Mesendoderm (in vitro differentiated cells): ENCODE data around the gene HYLS1.

Experiments used
- DNase-seq: peaks from one replicate; pipeline ENCODE4 v3.0.0; 2013
- H2AK5ac ChIP-seq: 2 replicates; pipeline ENCODE4 v1.6.1; 2013; ENCODE audit warnings: low read length, inconsistent platforms
- H2BK120ac ChIP-seq: 2 replicates; pipeline ENCODE4 v1.6.1; 2013; ENCODE audit warnings: low read depth, mild to moderate bottlenecking, low read length, moderate library complexity, mixed read lengths
- H2BK15ac ChIP-seq: replicated peaks from 2 replicates; pipeline ENCODE4 v1.6.1; 2013; ENCODE audit warnings: low read depth, mild to moderate bottlenecking, moderate library complexity
- H2BK5ac ChIP-seq: 2 replicates; pipeline ENCODE4 v1.6.1; 2013; ENCODE audit warnings: low read length, inconsistent platforms
- H3K18ac ChIP-seq: 2 replicates; pipeline ENCODE4 v1.6.1; 2013; ENCODE audit warnings: mild to moderate bottlenecking, low read length, mixed read lengths
- H3K23ac ChIP-seq: one replicate; pipeline ENCODE4 v1.6.1; 2013; ENCODE audit warnings: low read length
- H3K27ac ChIP-seq: 2 replicates; pipeline ENCODE4 v1.5.1; 2013; ENCODE audit warnings: low read depth, mild to moderate bottlenecking, inconsistent platforms, low read length, moderate library complexity
- H3K27me3 ChIP-seq: 2 replicates; pipeline ENCODE4 v1.6.1; 2013; ENCODE audit warnings: low read length, control low read depth, mild to moderate bottlenecking, inconsistent platforms; ENCODE audit not compliant: insufficient read depth, poor library complexity
- H3K36me3 ChIP-seq: 2 replicates; pipeline ENCODE4 v1.6.1; 2013; ENCODE audit warnings: low read length, inconsistent platforms; ENCODE audit not compliant: control insufficient read depth, insufficient read depth
- H3K4ac ChIP-seq: one replicate; pipeline ENCODE4 v1.6.1; 2013; ENCODE audit warnings: low read depth, mild to moderate bottlenecking, low read length, moderate library complexity
- H3K4me1 ChIP-seq: 2 replicates; pipeline ENCODE4 v1.6.1; 2013; ENCODE audit warnings: low read depth, low read length, inconsistent platforms; ENCODE audit not compliant: control insufficient read depth
- H3K4me2 ChIP-seq: 2 replicates; pipeline ENCODE4 v1.6.1; 2013; ENCODE audit warnings: low read length
- H3K4me3 ChIP-seq: 2 replicates; pipeline ENCODE4 v1.5.1; 2013; ENCODE audit warnings: mild to moderate bottlenecking, low read length
- H3K56ac ChIP-seq: one replicate; pipeline ENCODE4 v1.6.1; 2013; ENCODE audit warnings: low read length
- H3K79me1 ChIP-seq: 2 replicates; pipeline ENCODE4 v1.6.1; 2013; ENCODE audit warnings: low read length, inconsistent platforms
- H3K79me2 ChIP-seq: 2 replicates; pipeline ENCODE4 v1.6.1; 2013; ENCODE audit warnings: mild to moderate bottlenecking, low read length; ENCODE audit not compliant: control insufficient read depth, insufficient read depth
- H3K9ac ChIP-seq: 2 replicates; pipeline ENCODE4 v1.6.1; 2013; ENCODE audit warnings: low read length, inconsistent platforms
- H4K5ac ChIP-seq: one replicate; pipeline ENCODE4 v1.6.1; 2013; ENCODE audit warnings: low read length
- H4K8ac ChIP-seq: one replicate; pipeline ENCODE4 v1.6.1; 2013; ENCODE audit warnings: low read depth, mild to moderate bottlenecking, control low read depth, low read length, moderate library complexity
- WGBS: extraction: QIAGEN DNeasy Blood & Tissue Kit; methylation state at CpG from one replicate; pipeline ENCODE4 v1.1.7; 2013; ENCODE audit warnings: low lambda C conversion rate, missing lambda C conversion rate; ENCODE audit not compliant: insufficient coverage; ENCODE audit errors: extremely low coverage; 5-methylcytosine and 5-hydroxymethylcytosine counted together

HYLS1 gene

DNA sequence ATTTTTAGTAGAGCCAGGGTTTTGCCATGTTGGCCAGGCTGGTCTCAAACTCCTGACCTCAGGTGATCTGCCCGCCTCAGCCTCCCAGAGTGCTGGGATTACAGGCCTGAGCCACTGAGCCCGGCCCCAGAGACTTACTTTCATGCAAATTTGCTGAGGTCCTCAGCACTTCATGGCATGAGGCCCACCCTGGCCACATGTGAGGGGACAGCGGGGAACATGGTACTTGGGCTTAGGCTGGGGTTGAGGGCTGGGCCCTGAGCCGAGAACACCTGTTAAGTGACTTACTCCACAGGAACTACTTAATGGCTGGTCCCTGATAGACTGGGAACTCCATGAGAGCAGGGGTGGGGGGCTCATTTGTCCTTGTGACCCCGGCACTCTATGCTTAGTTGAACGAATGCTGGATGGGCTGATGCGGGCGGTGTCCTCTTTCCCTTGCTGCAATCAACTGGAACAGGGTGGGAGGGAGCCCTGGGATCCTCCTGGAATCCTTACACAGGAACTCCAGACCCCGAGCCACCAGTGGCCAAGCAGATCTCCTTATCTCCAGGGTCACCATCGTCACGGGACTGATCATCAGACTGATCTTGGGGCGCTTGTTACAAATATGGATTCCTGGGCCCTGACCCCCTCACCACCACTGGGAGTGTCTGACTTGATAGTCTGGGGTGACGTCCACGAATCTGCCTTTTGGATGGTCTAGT, 59.4 kb downstream of the HYLS1 start:
- no CpG with 5 or more reads among the region's 14 CpGs for WGBS
- no peak overlapping the region for H2BK15ac ChIP-seq
- no peak overlapping the region for H3K9ac ChIP-seq
- H2AK5ac ChIP-seq, result no peak overlapping the region
- H3K18ac ChIP-seq, result no peak overlapping the region
- H3K27ac ChIP-seq, result no peak overlapping the region
- no peak overlapping the region for H3K56ac ChIP-seq
- peaks cover under 1% of the 10 kb centered on the region for H3K4me1 ChIP-seq
- no peaks in the 10 kb centered on the region for H3K36me3 ChIP-seq
- H4K8ac ChIP-seq, result no peak overlapping the region
- H3K23ac ChIP-seq, result no peak overlapping the region
- H2BK5ac ChIP-seq, result no peak overlapping the region
- H3K79me2 ChIP-seq, result no peaks in the 10 kb centered on the region
- H3K79me1 ChIP-seq, result no peaks in the 10 kb centered on the region
- H4K5ac ChIP-seq, result no peak overlapping the region
- H3K4me3 ChIP-seq, result no peak overlapping the region
- H3K4ac ChIP-seq, result no peak overlapping the region
- no peak for DNase-seq
- no peak overlapping the region for H3K4me2 ChIP-seq
- no peak overlapping the region for H2BK120ac ChIP-seq
- no peaks in the 10 kb centered on the region for H3K27me3 ChIP-seq

DNA sequence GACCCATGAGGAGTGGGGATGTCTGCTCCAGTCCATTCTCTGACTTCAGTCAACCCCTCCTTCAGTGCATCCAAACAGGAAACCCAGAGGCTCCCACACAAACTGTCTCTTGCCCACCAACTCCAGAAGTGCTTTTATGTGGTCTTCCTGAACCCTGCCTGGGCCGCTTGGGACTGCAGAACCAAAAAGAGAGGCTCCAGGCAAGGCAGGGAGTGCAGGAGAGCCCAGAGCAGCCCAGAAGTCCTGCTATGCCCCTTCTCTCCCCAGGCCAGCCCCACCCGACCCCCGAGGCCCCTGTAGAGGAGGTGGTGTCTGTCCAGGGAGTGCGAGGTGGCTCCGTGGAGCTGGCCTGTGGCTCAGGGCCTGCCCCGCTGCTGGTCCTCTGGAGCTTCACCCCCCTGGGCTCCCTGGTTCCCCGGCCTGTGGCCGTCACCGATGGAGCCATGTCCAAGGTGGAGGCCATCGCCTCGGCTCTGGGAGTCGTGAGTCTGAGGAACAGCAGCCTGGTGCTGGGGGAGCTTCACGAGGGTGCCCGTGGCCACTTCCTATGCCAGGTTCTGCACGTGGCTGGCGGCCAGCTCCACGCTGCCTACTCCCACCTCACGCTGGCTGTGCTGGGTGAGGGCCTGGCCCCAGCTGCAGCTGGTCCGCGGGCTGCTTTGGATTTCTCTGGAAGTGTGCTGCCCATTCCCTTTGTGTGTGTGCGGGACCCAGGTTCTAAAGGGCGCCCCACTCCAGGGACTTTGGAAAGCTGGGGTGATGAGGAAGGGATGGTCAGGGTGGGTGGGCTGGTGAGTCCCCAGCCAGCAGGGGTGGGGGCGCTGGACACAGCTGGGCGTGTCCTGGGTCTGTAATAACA, 60.2 kb downstream of the HYLS1 start:
- H3K23ac ChIP-seq, result no peak overlapping the region
- no peaks in the 10 kb centered on the region for H3K4me1 ChIP-seq
- no peak overlapping the region for H3K4me3 ChIP-seq
- no peaks in the 10 kb centered on the region for H3K79me2 ChIP-seq
- no peak overlapping the region for H3K4ac ChIP-seq
- H3K9ac ChIP-seq, result no peak overlapping the region
- H4K5ac ChIP-seq, result no peak overlapping the region
- DNase-seq, result no peak
- no peak overlapping the region for H3K18ac ChIP-seq
- no peak overlapping the region for H2AK5ac ChIP-seq
- H2BK5ac ChIP-seq, result no peak overlapping the region
- H2BK15ac ChIP-seq, result no peak overlapping the region
- H4K8ac ChIP-seq, result no peak overlapping the region
- H3K36me3 ChIP-seq, result no peaks in the 10 kb centered on the region
- no CpG with 5 or more reads among the region's 24 CpGs for WGBS
- H3K27ac ChIP-seq, result no peak overlapping the region
- no peaks in the 10 kb centered on the region for H3K27me3 ChIP-seq
- no peaks in the 10 kb centered on the region for H3K79me1 ChIP-seq
- no peak overlapping the region for H3K56ac ChIP-seq
- H3K4me2 ChIP-seq, result no peak overlapping the region
- no peak overlapping the region for H2BK120ac ChIP-seq

DNA sequence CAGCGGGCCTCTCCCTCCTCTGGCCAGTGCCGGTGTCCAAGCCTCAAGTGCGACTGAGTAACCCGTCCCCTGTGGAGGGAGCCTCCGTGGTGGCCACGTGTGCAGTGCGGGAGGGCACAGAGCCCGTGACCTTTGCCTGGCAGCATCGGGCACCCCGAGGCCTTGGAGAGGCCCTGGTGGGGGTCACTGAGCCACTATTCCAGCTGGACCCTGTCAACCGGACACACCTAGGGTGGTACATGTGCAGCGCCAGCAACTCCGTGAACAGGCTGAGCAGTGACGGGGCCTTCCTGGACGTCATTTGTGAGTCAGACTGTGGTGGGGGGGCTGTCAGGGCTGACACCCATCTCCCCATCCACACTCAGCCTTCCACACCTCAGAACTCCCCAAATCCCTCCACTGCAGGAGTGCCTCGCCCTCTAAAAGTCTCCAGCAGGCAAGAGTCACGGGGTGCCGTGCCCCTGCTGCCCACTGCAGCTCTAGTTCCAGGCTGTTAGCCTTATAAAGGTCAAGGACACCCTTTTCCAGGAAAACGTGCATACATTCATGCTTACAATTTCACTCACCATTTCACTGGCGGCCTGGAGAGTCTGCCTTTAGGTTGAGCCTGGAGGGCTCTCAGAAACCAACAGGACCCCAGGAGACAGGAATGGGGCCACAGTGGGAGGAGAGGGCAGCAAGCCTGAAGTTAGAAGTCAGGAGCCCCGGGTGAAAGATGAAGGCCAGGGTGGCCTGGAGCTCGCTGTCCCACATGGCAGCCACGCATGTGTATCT, 61.0 kb downstream of the HYLS1 start:
- WGBS, result no CpG with 5 or more reads among the region's 23 CpGs
- no peak for DNase-seq
- H3K27ac ChIP-seq, result no peak overlapping the region

DNA sequence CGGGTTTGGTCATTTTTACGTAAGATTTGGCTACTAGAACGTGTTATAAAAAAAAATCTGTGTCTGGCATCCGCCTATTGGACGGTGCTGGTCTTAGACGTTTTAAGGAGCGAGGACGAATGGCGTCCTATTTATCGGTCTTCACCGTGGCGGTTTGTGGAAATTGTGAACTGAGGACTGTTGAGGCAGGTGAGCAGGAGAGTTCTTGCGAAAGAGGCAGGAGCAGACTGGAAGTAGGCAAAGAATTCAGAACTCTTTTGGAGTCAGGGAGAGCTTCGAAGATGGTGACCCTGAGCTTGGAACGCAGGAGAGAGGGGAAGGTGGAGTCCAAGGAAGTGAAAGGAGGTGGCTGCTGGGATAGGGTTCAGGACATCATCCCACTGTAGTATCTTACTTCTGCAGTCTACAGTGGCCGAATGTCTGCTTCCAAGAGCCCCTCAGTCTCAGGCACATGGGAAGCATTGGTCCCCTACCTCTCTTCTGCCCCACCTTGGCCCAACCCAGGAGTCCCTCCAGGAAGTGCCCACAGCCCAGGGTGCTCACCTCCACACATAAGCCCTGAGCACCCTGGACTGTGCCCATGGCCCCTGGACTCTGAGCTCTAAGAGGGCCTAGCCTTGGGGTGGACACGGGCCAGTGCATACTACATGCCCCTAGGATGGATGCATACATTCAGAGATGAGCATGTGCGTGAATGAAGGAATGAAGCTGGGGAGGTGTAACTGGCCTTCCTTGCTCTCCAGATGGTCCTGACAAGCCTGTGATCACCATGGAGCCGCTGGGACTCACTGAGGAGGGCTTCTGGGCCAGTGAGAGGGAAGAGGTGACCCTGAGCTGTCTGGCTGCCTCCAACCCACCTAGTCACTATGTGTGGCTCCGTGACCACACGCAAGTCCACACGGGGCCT, 62.1 kb downstream of the HYLS1 start:
- Histone ChIP-seq H3K4me1 (no peaks in the 10 kb centered on the region), H2BK5ac (no peak overlapping the region), H2AK5ac (no peak overlapping the region), H3K56ac (no peak overlapping the region), H2BK120ac (no peak overlapping the region), H3K36me3 (no peaks in the 10 kb centered on the region), H3K27me3 (no peaks in the 10 kb centered on the region), H3K79me2 (no peaks in the 10 kb centered on the region), H3K4me3 (no peak overlapping the region), H3K23ac (no peak overlapping the region), H3K27ac (no peak overlapping the region), H4K8ac (no peak overlapping the region), H3K4ac (no peak overlapping the region), H2BK15ac (no peak overlapping the region), H3K4me2 (no peak overlapping the region), H3K9ac (no peak overlapping the region), H4K5ac (no peak overlapping the region), H3K79me1 (no peaks in the 10 kb centered on the region), H3K18ac (no peak overlapping the region)
- DNase-seq, result no peak
- WGBS, result no CpG with 5 or more reads among the region's 22 CpGs

More for the DNA sequence above, 61.0 kb downstream of the HYLS1 start:
- H4K8ac ChIP-seq, result no peak overlapping the region
- no peaks in the 10 kb centered on the region for H3K36me3 ChIP-seq
- no peaks in the 10 kb centered on the region for H3K27me3 ChIP-seq
- H2BK120ac ChIP-seq, result no peak overlapping the region
- no peaks in the 10 kb centered on the region for H3K79me2 ChIP-seq
- no peak overlapping the region for H2AK5ac ChIP-seq
- H3K4me3 ChIP-seq, result no peak overlapping the region
- H2BK5ac ChIP-seq, result no peak overlapping the region
- no peak overlapping the region for H3K56ac ChIP-seq
- no peak overlapping the region for H3K4ac ChIP-seq
- H3K4me2 ChIP-seq, result no peak overlapping the region
- H4K5ac ChIP-seq, result no peak overlapping the region
- H3K23ac ChIP-seq, result no peak overlapping the region
- H3K9ac ChIP-seq, result no peak overlapping the region
- H3K79me1 ChIP-seq, result no peaks in the 10 kb centered on the region
- no peaks in the 10 kb centered on the region for H3K4me1 ChIP-seq
- no peak overlapping the region for H3K18ac ChIP-seq
- no peak overlapping the region for H2BK15ac ChIP-seq

DNA sequence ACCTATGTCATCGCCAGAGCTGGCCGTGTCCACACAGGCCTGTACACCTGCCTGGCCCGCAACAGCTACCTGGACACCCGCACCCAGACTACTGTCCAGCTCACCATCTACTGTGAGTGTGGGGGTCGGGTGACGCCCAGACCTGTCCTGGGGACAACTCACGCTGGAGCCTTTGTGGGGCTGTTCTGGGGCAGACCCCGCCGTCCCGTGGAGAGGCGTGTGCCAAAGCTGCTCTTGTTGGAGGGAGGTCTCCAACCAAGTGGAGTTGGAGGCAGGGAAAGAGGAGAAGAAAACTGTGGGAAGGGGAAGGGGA, 62.7 kb downstream of the HYLS1 start:
- no peak overlapping the region for H3K4me3 ChIP-seq
- H3K56ac ChIP-seq, result no peak overlapping the region
- DNase-seq, result no peak
- H3K36me3 ChIP-seq, result no peaks in the 10 kb centered on the region
- no peaks in the 10 kb centered on the region for H3K27me3 ChIP-seq
- no peaks in the 10 kb centered on the region for H3K79me2 ChIP-seq
- H3K18ac ChIP-seq, result no peak overlapping the region
- H3K4me1 ChIP-seq, result no peaks in the 10 kb centered on the region
- H2AK5ac ChIP-seq, result no peak overlapping the region
- H3K4me2 ChIP-seq, result no peak overlapping the region
- WGBS, result no CpG with 5 or more reads among the region's 11 CpGs
- H4K8ac ChIP-seq, result no peak overlapping the region
- no peaks in the 10 kb centered on the region for H3K79me1 ChIP-seq
- no peak overlapping the region for H2BK15ac ChIP-seq
- no peak overlapping the region for H3K23ac ChIP-seq
- H3K9ac ChIP-seq, result no peak overlapping the region
- no peak overlapping the region for H4K5ac ChIP-seq
- H3K4ac ChIP-seq, result no peak overlapping the region
- H2BK120ac ChIP-seq, result no peak overlapping the region
- H3K27ac ChIP-seq, result no peak overlapping the region
- no peak overlapping the region for H2BK5ac ChIP-seq
